Uterus (tissue), 2 donors: ENCODE measurements around the gene DMBT1.

Experiments used
- POLR2A ChIP-seq, 2 donors: fragments of 450-650 bp; IDR thresholded peaks; one replicate each; pipeline ENCODE4 v1.6.1; 2016; ENCODE audit warnings: antibody characterized with exemption in 2 of 2, mild to moderate bottlenecking in 1 of 2, moderate library complexity in 1 of 2
- TF ChIP-seq, protein P1 (sequence below), 4 experiments: fragments of 200-600 bp in 2 of 4; fragments of 450-650 bp in 2 of 4; sonication (generic) in 2 of 4; IDR thresholded peaks; one replicate each; pipeline ENCODE4 v1.5.1; 2016 to 2019; ENCODE audit warnings: antibody characterized with exemption in 4 of 4, mild to moderate bottlenecking in 2 of 4, moderate library complexity in 1 of 4

- TF ChIP-seq, protein P1, sequence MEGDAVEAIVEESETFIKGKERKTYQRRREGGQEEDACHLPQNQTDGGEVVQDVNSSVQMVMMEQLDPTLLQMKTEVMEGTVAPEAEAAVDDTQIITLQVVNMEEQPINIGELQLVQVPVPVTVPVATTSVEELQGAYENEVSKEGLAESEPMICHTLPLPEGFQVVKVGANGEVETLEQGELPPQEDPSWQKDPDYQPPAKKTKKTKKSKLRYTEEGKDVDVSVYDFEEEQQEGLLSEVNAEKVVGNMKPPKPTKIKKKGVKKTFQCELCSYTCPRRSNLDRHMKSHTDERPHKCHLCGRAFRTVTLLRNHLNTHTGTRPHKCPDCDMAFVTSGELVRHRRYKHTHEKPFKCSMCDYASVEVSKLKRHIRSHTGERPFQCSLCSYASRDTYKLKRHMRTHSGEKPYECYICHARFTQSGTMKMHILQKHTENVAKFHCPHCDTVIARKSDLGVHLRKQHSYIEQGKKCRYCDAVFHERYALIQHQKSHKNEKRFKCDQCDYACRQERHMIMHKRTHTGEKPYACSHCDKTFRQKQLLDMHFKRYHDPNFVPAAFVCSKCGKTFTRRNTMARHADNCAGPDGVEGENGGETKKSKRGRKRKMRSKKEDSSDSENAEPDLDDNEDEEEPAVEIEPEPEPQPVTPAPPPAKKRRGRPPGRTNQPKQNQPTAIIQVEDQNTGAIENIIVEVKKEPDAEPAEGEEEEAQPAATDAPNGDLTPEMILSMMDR (IDR thresholded peaks at IDR 0.05): no peak
- TF ChIP-seq POLR2A (IDR thresholded peaks at IDR 0.05): no peak
These were observed 88.3 kb downstream of the DMBT1 start for GRCh38 chr10:122648599-122649428.
